K562 (cell line): ENCODE data around the gene DCXR. TPM values are rescaled to one million over a fixed set of nuclear protein-coding genes. Genes with fewer than 3 reads are reported as not detected.

Experiments used
- ATAC-seq: fragments of 200-7000 bp; cut with Tn5 transposase; 3 replicates; pipeline ENCODE4 v1.9.1; 2020; ENCODE audit warnings: moderate library complexity
- BruUV-seq: library from RNA; stranded (reverse); fragments of 400-500 nt; replicated peaks from 2 replicates; lab custom pipeline; 2021; lab: Mats Ljungman, UMichigan
- CTCF ChIA-PET: fragments of 300-600 bp; formaldehyde crosslinking; extraction: SDS; loops from one replicate; lab custom pipeline; 2021; ENCODE audit warnings: low intra/inter-chr PET ratio; lab: Yijun Ruan, JAX
- POLR2A ChIA-PET: fragments of 300-600, 350-650 bp; sonication (Branson Sonifier 250); formaldehyde crosslinking; extraction: SDS; loops from one replicate; lab custom pipeline; 2021; ENCODE audit warnings: antibody characterized with exemption, inconsistent platforms; lab: Yijun Ruan, JAX
- DNase-seq, 4 experiments: peaks; one replicate each; pipeline versions ENCODE4 v3.0.0 to v3.0.0-alpha.2; 2011 to 2018; ENCODE audit warnings: low spot score in 3 of 4, mixed read lengths in 3 of 4; ENCODE audit errors: extremely low read depth in 1 of 4
- FAIRE-seq: peaks from 2 replicates; lab custom pipeline; 2011; peaks lifted over from hg19 to GRCh38; lab: Jason Lieb, UNC
- H2AFZ ChIP-seq: 2 replicates; pipeline ENCODE4 v1.6.0; 2011; ENCODE audit warnings: low read depth, low read length, control low read depth, inconsistent platforms
- H3K27ac ChIP-seq: fragments of 200-600 bp; 3 replicates; pipeline ENCODE4 v1.8.0; 2011; ENCODE audit warnings: low read depth, mild to moderate bottlenecking, control low read depth, inconsistent platforms, low read length, moderate library complexity, mixed read lengths; ENCODE audit errors: extremely low read depth
- H3K27me3 ChIP-seq, 2 experiments: fragments of 300-600 bp in 1 of 2; 2 replicates in 1 of 2; 3 replicates in 1 of 2; pipeline versions ENCODE4 v1.6.0 to v1.8.0; 2011; ENCODE audit warnings: inconsistent platforms in 2 of 2, low read length in 2 of 2, mild to moderate bottlenecking in 1 of 2, mixed read lengths in 1 of 2, moderate library complexity in 1 of 2; ENCODE audit not compliant: control insufficient read depth in 2 of 2, insufficient read depth in 2 of 2
- H3K36me3 ChIP-seq: fragments of 300-600 bp; 3 replicates; pipeline ENCODE4 v1.8.0; 2011; ENCODE audit warnings: mild to moderate bottlenecking, low read length, inconsistent platforms; ENCODE audit not compliant: control insufficient read depth, insufficient read depth
- H3K4me1 ChIP-seq, 2 experiments: fragments of 200-600 bp in 1 of 2; replicated peaks in 1 of 2; 2 replicates in 1 of 2; 3 replicates in 1 of 2; pipeline versions ENCODE4 v1.5.1 to v1.8.0; 2011; ENCODE audit warnings: inconsistent platforms in 2 of 2, low read length in 2 of 2, mild to moderate bottlenecking in 1 of 2, mixed read lengths in 1 of 2, moderate library complexity in 1 of 2; ENCODE audit not compliant: control insufficient read depth in 2 of 2, insufficient read depth in 2 of 2
- H3K4me2 ChIP-seq: 2 replicates; pipeline ENCODE4 v1.6.1; 2011; ENCODE audit warnings: low read length, control low read depth, inconsistent platforms, mixed read lengths; ENCODE audit not compliant: insufficient read depth
- H3K4me3 ChIP-seq: fragments of 200-600 bp; sonication (generic), shearing (Covaris generic); 2 replicates; pipeline ENCODE4 v1.5.1; 2016; ENCODE audit warnings: control low read depth, inconsistent platforms
- H3K79me2 ChIP-seq: fragments of 200-600 bp; 3 replicates; pipeline ENCODE4 v1.8.0; 2011; ENCODE audit warnings: low read length, inconsistent platforms; ENCODE audit not compliant: control insufficient read depth, insufficient read depth
- H3K9ac ChIP-seq, 2 experiments: 2 replicates each; pipeline versions ENCODE4 v1.6.0 to v1.6.1; 2011; ENCODE audit warnings: low read depth in 2 of 2, low read length in 2 of 2, control low read depth in 1 of 2, inconsistent platforms in 1 of 2, mild to moderate bottlenecking in 1 of 2, mixed read lengths in 1 of 2; ENCODE audit not compliant: insufficient read depth in 1 of 2
- H3K9me1 ChIP-seq: one replicate; pipeline ENCODE4 v1.6.0; 2011; ENCODE audit warnings: inconsistent platforms, mild to moderate bottlenecking, low read length, moderate library complexity; ENCODE audit not compliant: control insufficient read depth, insufficient read depth
- H3K9me3 ChIP-seq: replicated peaks from 2 replicates; pipeline ENCODE4 v1.5.1; 2011; ENCODE audit warnings: low read depth, low read length, inconsistent platforms; ENCODE audit not compliant: control insufficient read depth, insufficient read depth
- H4K20me1 ChIP-seq: replicated peaks from 2 replicates; pipeline ENCODE4 v1.6.1; 2011; ENCODE audit warnings: low read length, inconsistent platforms, mixed read lengths; ENCODE audit not compliant: control insufficient read depth, insufficient read depth
- BCOR ChIP-seq: fragments of 450-650 bp; IDR thresholded peaks from 2 replicates; pipeline ENCODE4 v1.6.1; 2016
- HDGF ChIP-seq: fragments of 450-650 bp; IDR thresholded peaks from 2 replicates; pipeline ENCODE4 v1.6.1; 2016
- JUN ChIP-seq, 2 experiments: sonication (generic) in 1 of 2; formaldehyde crosslinking in 1 of 2; IDR thresholded peaks; 2 replicates each; pipeline versions ENCODE4 v1.6.1 to v1.8.0; 2012 to 2022; ENCODE audit warnings: borderline replicate concordance in 2 of 2, mild to moderate bottlenecking in 2 of 2, improper control_type of control experiment in 1 of 2, low read depth in 1 of 2, low read length in 1 of 2, missing genetic modification reagents in 1 of 2
- KAT2B ChIP-seq: IDR thresholded peaks from one replicate; pipeline ENCODE4 v1.6.1; 2012; ENCODE audit warnings: low read depth, mild to moderate bottlenecking, control low read depth, inconsistent platforms, low read length, moderate library complexity
- KLF1 ChIP-seq: fragments of 450-650 bp; IDR thresholded peaks from 2 replicates; pipeline ENCODE4 v1.6.1; 2016; ENCODE audit warnings: missing genetic modification characterization, missing compliant biosample characterization
- MECOM ChIP-seq: fragments of 250-450 bp; sonication (Bioruptor Pico); IDR thresholded peaks from 2 replicates; pipeline ENCODE4 v1.8.0; 2022; ENCODE audit warnings: inconsistent platforms
- PCBP1 ChIP-seq: fragments of 200-400 bp; formaldehyde crosslinking; IDR thresholded peaks from 2 replicates; pipeline ENCODE4 v1.6.1; 2018; ENCODE audit warnings: mild to moderate bottlenecking, low read depth, low read length; ENCODE audit not compliant: poor library complexity, severe bottlenecking
- RBFOX2 ChIP-seq: fragments of 200-400 bp; formaldehyde crosslinking; IDR thresholded peaks from 2 replicates; pipeline ENCODE4 v1.6.1; 2017; ENCODE audit warnings: low read depth, mild to moderate bottlenecking, low read length, moderate library complexity
- SRF ChIP-seq, 2 experiments: fragments of 250-450, 450-650 bp in 1 of 2; sonication (Bioruptor Pico) in 1 of 2; sonication (generic) in 1 of 2; formaldehyde crosslinking; IDR thresholded peaks; 2 replicates each; pipeline versions ENCODE4 v1.5.0 to v1.5.1; 2020 to 2022; ENCODE audit warnings: mild to moderate bottlenecking in 1 of 2, missing genetic modification reagents in 1 of 2
- SUPT5H ChIP-seq: fragments of 450-650 bp; IDR thresholded peaks from 2 replicates; pipeline ENCODE4 v1.6.1; 2016
- ZNF175 ChIP-seq: fragments of 200-800 bp; sonication (Bioruptor generic); IDR thresholded peaks from 2 replicates; pipeline ENCODE4 v1.6.1; 2016; ENCODE audit warnings: low read depth, mild to moderate bottlenecking, missing genetic modification characterization, missing compliant biosample characterization
- ZNF551 ChIP-seq: fragments of 250-450 bp; sonication (Bioruptor Pico); IDR thresholded peaks from 2 replicates; pipeline ENCODE4 v1.5.0; 2021; ENCODE audit warnings: mild to moderate bottlenecking, moderate library complexity
- ZNF609 ChIP-seq: sonication (generic); formaldehyde crosslinking; IDR thresholded peaks from 2 replicates; pipeline ENCODE4 v1.8.1; 2023; ENCODE audit warnings: missing genetic modification reagents, mild to moderate bottlenecking, borderline replicate concordance
- ZZZ3 ChIP-seq: fragments of 450-650 bp; IDR thresholded peaks from 2 replicates; pipeline ENCODE4 v1.6.1; 2016; ENCODE audit warnings: antibody characterized with exemption, mild to moderate bottlenecking, moderate library complexity
- WGBS: fragments of 100-300 bp; shearing (Covaris generic); methylation state at CpG from one replicate; pipeline ENCODE4 v1.1.6; 2016; ENCODE audit warnings: low coverage, mixed read lengths; ENCODE audit not compliant: insufficient coverage; ENCODE audit errors: missing lambda C conversion rate; 5-methylcytosine and 5-hydroxymethylcytosine counted together
- in situ Hi-C: fragments of 300-500 bp; cut with MboI; formaldehyde crosslinking; loops from 4 replicates; pipeline ENCODE4 v1.15.0; 2018; ENCODE audit warnings: inconsistent platforms, mixed read lengths
- intact Hi-C: fragments of 100-400 bp; cut with micrococcal nuclease; formaldehyde crosslinking; loops from 2 replicates; pipeline ENCODE4 v1.14.2; 2022
- polyA plus RNA-seq, 8 experiments: library from polyadenylated mRNA; depleted of rRNA in 4 of 8; stranded (reverse) in 5 of 8; unstranded in 3 of 8; fragments of >200 nt; fragmentation: Nextera tagmentation in 2 of 8; fragmentation: Illumina TruSeq in 1 of 8; extraction: Ambion mirVana in 2 of 8; extraction: Trizol in 1 of 8; gene quantifications; 2 replicates each; pipeline versions ENCODE4 v1.2.1 to v1.2.3, GENCODE V29; 2011 to 2014; ENCODE audit warnings: inconsistent platforms in 1 of 8, missing spikeins in 1 of 8
- total RNA-seq, 7 experiments: library from RNA; depleted of rRNA in 6 of 7; stranded (reverse); fragments of >200 nt in 6 of 7; fragmentation: Illumina TruSeq in 2 of 7; extraction: Trizol in 2 of 7; gene quantifications; 2 replicates each; pipeline versions ENCODE4 v1.2.1 to v1.2.3, GENCODE V29; 2011 to 2021; ENCODE audit warnings: low replicate concordance in 1 of 7
- TF ChIP-seq, protein P1 (sequence below): IDR thresholded peaks from 3 replicates; pipeline ENCODE4 v1.6.1; 2011; ENCODE audit warnings: borderline replicate concordance, mild to moderate bottlenecking, moderate library complexity; ENCODE audit not compliant: insufficient read length; ENCODE audit errors: extremely low read depth

The DCXR gene
- total and polyA plus RNA-seq, 9 of the 15 experiments (the other 6 are each of a cell fraction or from before 2014, with no cell fraction given), result 21.3 to 274 (median 156) TPM

- ATAC-seq, result no peak
- Histone ChIP-seq H3K79me2 (peaks cover 7% of the 10 kb centered on the region), H2AFZ (no peak overlapping the region), H4K20me1 (peaks cover 7% of the 10 kb centered on the region), H3K9ac (no peak overlapping the region), H3K9me1 (no peaks in the 10 kb centered on the region), H3K27me3 (no peaks in the 10 kb centered on the region), H3K27ac (no peak overlapping the region), H3K36me3 (peaks cover 98% of the 10 kb centered on the region; the same call in 2 of the 3 replicates), H3K4me1 (peaks cover 0 to 90% of the 10 kb centered on the region in 2 experiments; a peak in 2 of 5 replicates), H3K4me3 (no peak overlapping the region), H3K4me2 (no peak overlapping the region), H3K9me3 (no peaks in the 10 kb centered on the region)
- ChIA-PET CTCF (no interaction called here), POLR2A (interaction anchor here (0.6 to 1.8 kb wide), 5 partner anchors 16 to 142 kb away, joined by 3 to 5 read pairs (median 4); no protein-coding TSS in a partner anchor)
- no TSS peak for BruUV-seq
- WGBS, result 86% methylated on average over 9 of the region's 10 CpGs
- in situ Hi-C loops, result no loop called here
- intact Hi-C loops, result no loop called here
- no peak for DNase-seq
- no peak for FAIRE-seq
- TF ChIP-seq ZNF175 (CRISPR knock-in tag) (no peak), ZZZ3 (no peak), HDGF (no peak), KLF1 (no peak), MECOM (CRISPR knock-in tag) (no peak), SRF (CRISPR knock-in tag; IDR thresholded peaks at IDR 0.05) (no peak), SUPT5H (0 out of 2 replicates have a peak, but pooled peaks have one; percentile 51), JUN (IDR thresholded peaks at IDR 0.05; ENCODE audit: borderline replicate concordance, low read depth, low read length) (no peak), JUN (CRISPR knock-in tag; IDR thresholded peaks at IDR 0.05; ENCODE audit: borderline replicate concordance) (no peak), RBFOX2 (peak; percentile 62; the same call in 1 of the 2 replicates), BCOR (no peak), ZNF551 (no peak), ZNF609 (CRISPR knock-in tag) (no peak), KAT2B (no peak), PCBP1 (no peak)
- TF ChIP-seq, protein P1, sequence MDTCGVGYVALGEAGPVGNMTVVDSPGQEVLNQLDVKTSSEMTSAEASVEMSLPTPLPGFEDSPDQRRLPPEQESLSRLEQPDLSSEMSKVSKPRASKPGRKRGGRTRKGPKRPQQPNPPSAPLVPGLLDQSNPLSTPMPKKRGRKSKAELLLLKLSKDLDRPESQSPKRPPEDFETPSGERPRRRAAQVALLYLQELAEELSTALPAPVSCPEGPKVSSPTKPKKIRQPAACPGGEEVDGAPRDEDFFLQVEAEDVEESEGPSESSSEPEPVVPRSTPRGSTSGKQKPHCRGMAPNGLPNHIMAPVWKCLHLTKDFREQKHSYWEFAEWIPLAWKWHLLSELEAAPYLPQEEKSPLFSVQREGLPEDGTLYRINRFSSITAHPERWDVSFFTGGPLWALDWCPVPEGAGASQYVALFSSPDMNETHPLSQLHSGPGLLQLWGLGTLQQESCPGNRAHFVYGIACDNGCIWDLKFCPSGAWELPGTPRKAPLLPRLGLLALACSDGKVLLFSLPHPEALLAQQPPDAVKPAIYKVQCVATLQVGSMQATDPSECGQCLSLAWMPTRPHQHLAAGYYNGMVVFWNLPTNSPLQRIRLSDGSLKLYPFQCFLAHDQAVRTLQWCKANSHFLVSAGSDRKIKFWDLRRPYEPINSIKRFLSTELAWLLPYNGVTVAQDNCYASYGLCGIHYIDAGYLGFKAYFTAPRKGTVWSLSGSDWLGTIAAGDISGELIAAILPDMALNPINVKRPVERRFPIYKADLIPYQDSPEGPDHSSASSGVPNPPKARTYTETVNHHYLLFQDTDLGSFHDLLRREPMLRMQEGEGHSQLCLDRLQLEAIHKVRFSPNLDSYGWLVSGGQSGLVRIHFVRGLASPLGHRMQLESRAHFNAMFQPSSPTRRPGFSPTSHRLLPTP, result no peak
Measured at GRCh38 chr17:82058855-82059249, 21.4 kb upstream of the DCXR start.
